GM19395 (cell line): ENCODE measurements around the gene PGA3.
"Not testable (repeated sequence)": the region's sequence is repeated elsewhere in the genome, so short reads cannot be mapped to it uniquely, and the experiment has no call there.

Experiments used
- ATAC-seq: cut with Tn5 transposase; IDR thresholded peaks from one replicate; pipeline ENCODE4 v1.9.1; 2021; ENCODE audit warnings: mild to moderate bottlenecking, moderate library complexity; ENCODE audit not compliant: unreplicated experiment

PGA3 gene

GRCh38 chr11:61248071-61248470 is 44.8 kb downstream of the PGA3 start:
- ATAC-seq, result not testable (repeated sequence)

- ATAC-seq, result not testable (repeated sequence)
These were observed 45.9 kb downstream of the PGA3 start for GRCh38 chr11:61249201-61249600.

GRCh38 chr11:61250796-61251765 is 47.8 kb downstream of the PGA3 start:
- not testable (repeated sequence) for ATAC-seq

GRCh38 chr11:61252332-61252731 is 49.0 kb downstream of the PGA3 start:
- not testable (repeated sequence) for ATAC-seq

- peak; percentile 66 for ATAC-seq
These were observed 51.2 kb downstream of the PGA3 start for GRCh38 chr11:61254403-61255025.

GRCh38 chr11:61256710-61257482 is 53.6 kb downstream of the PGA3 start:
- ATAC-seq, result no peak

- ATAC-seq, result no peak
These were observed 55.2 kb downstream of the PGA3 start for GRCh38 chr11:61258546-61258945.

GRCh38 chr11:61259363-61259762 is 56.0 kb downstream of the PGA3 start:
- no peak for ATAC-seq
